Measurements from ENCODE around the gene BMP7.

The BMP7 gene

GRCh38 chr20:57185188-57185743 is 81.2 kb downstream of the BMP7 start:
- no peak overlapping the region for H3K27ac ChIP-seq
- no peak for DNase-seq (ENCODE audit: low spot score)

GRCh38 chr20:57183457-57184009 is 82.9 kb downstream of the BMP7 start:
- Histone ChIP-seq H3K27ac (no peak overlapping the region), H3K4me3 (no peak overlapping the region)
- DNase-seq (ENCODE audit: low spot score): no peak
- TF ChIP-seq CTCF (IDR thresholded peaks at IDR 0.05): no peak

More at GRCh38 chr20:57185188-57185743, 81.2 kb downstream of the BMP7 start:
- no peak for TF ChIP-seq CTCF (IDR thresholded peaks at IDR 0.05)
- H3K4me3 ChIP-seq: no peak overlapping the region

- TF ChIP-seq CTCF (IDR thresholded peaks at IDR 0.05): no peak
- DNase-seq (ENCODE audit: low spot score): no peak
- Histone ChIP-seq H3K4me3 (no peak overlapping the region), H3K27ac (no peak overlapping the region)
These were observed 84.8 kb downstream of the BMP7 start for GRCh38 chr20:57181639-57182038.

- Histone ChIP-seq H3K27ac (no peak overlapping the region), H3K4me3 (no peak overlapping the region)
- DNase-seq (ENCODE audit: low spot score): no peak
- no peak for TF ChIP-seq CTCF (IDR thresholded peaks at IDR 0.05)
These were observed 85.5 kb downstream of the BMP7 start for GRCh38 chr20:57180954-57181353.

- no peak for DNase-seq (ENCODE audit: low spot score)
- TF ChIP-seq CTCF (IDR thresholded peaks at IDR 0.05): no peak
- H3K27ac ChIP-seq: no peak overlapping the region
- no peak overlapping the region for H3K4me3 ChIP-seq
These were observed 86.1 kb downstream of the BMP7 start for GRCh38 chr20:57180387-57180786.

GRCh38 chr20:57179265-57179664 is 87.2 kb downstream of the BMP7 start:
- no peak for TF ChIP-seq CTCF (IDR thresholded peaks at IDR 0.05)
- no peak for DNase-seq (ENCODE audit: low spot score)
- Histone ChIP-seq H3K4me3 (no peak overlapping the region), H3K27ac (no peak overlapping the region)

- DNase-seq (ENCODE audit: low spot score): no peak
- no peak for TF ChIP-seq CTCF (IDR thresholded peaks at IDR 0.05)
- no peak overlapping the region for H3K27ac ChIP-seq
- no peak overlapping the region for H3K4me3 ChIP-seq
These were observed 87.8 kb downstream of the BMP7 start for GRCh38 chr20:57178582-57179111.
